HEK293 (cell line): ENCODE results near the gene AIG1.

Source experiments
- CTCF ChIA-PET: fragments of 350-600 bp; formaldehyde crosslinking; extraction: SDS; loops from one replicate; lab custom pipeline; 2021; ENCODE audit warnings: antibody characterized with exemption; lab: Yijun Ruan, JAX
- POLR2A ChIA-PET: fragments of 300-600 bp; formaldehyde crosslinking; extraction: SDS; loops from one replicate; lab custom pipeline; 2020; ENCODE audit warnings: antibody characterized with exemption, inconsistent platforms; lab: Yijun Ruan, JAX
- H3K27ac ChIP-seq: fragments of 200-500 bp; sonication (Bioruptor generic); 2 replicates; pipeline ENCODE4 v1.5.1; 2014; ENCODE audit warnings: low read depth, low read length, control low read depth, inconsistent platforms; ENCODE audit errors: extremely low read depth
- H3K36me3 ChIP-seq, 2 experiments: fragments of 200-500 bp in 1 of 2; sonication (Bioruptor generic) in 1 of 2; 1 replicate in 1 of 2; 2 replicates in 1 of 2; pipeline ENCODE4 v1.5.1; 2014 to 2017; ENCODE audit warnings: inconsistent platforms in 2 of 2, low read length in 2 of 2; ENCODE audit not compliant: control insufficient read depth in 2 of 2, insufficient read depth in 1 of 2
- H3K4me1 ChIP-seq: fragments of 200-500 bp; sonication (Bioruptor generic); 2 replicates; pipeline ENCODE4 v1.5.1; 2014; ENCODE audit warnings: mild to moderate bottlenecking, low read length, inconsistent platforms; ENCODE audit not compliant: control insufficient read depth, insufficient read depth
- H3K4me3 ChIP-seq: 2 replicates; pipeline ENCODE4 v1.5.1; 2011; ENCODE audit warnings: low read depth, mild to moderate bottlenecking, control low read depth, low read length, moderate library complexity
- H3K9me3 ChIP-seq: fragments of 200-500 bp; sonication (Bioruptor generic); 2 replicates; pipeline ENCODE4 v1.5.1; 2014; ENCODE audit warnings: low read depth, low read length, inconsistent platforms; ENCODE audit not compliant: control insufficient read depth, insufficient read depth
- KLF1 ChIP-seq: fragments of 450-650 bp; formaldehyde crosslinking; IDR thresholded peaks from 2 replicates; pipeline ENCODE4 v1.5.1; 2016; ENCODE audit warnings: missing biosample characterization, missing genetic modification characterization
- PRDM2 ChIP-seq: fragments of 450-650 bp; formaldehyde crosslinking; IDR thresholded peaks from 2 replicates; pipeline ENCODE4 v1.5.1; 2016; ENCODE audit warnings: missing biosample characterization, missing genetic modification characterization, borderline replicate concordance
- REST ChIP-seq: fragments of 450-650 bp; formaldehyde crosslinking; IDR thresholded peaks from 2 replicates; pipeline ENCODE4 v1.5.1; 2016; ENCODE audit warnings: missing biosample characterization, missing genetic modification characterization
- SALL2 ChIP-seq: fragments of 450-650 bp; formaldehyde crosslinking; IDR thresholded peaks from 2 replicates; pipeline ENCODE4 v1.5.0; 2017; ENCODE audit warnings: missing biosample characterization, mild to moderate bottlenecking, missing genetic modification characterization, borderline replicate concordance
- SP2 ChIP-seq: fragments of 450-650 bp; formaldehyde crosslinking; IDR thresholded peaks from 2 replicates; pipeline ENCODE4 v1.5.1; 2016; ENCODE audit warnings: missing biosample characterization, missing genetic modification characterization
- TRIM28 ChIP-seq: IDR thresholded peaks from 2 replicates; pipeline ENCODE4 v1.6.1; 2011; ENCODE audit warnings: low read length, control low read depth, borderline replicate concordance
- YY1 ChIP-seq: fragments of 450-650 bp; formaldehyde crosslinking; IDR thresholded peaks from 2 replicates; pipeline ENCODE4 v1.5.1; 2018; ENCODE audit warnings: missing biosample characterization, missing genetic modification characterization
- YY2 ChIP-seq: fragments of 450-650 bp; formaldehyde crosslinking; IDR thresholded peaks from 2 replicates; pipeline ENCODE4 v1.5.1; 2016; ENCODE audit warnings: missing biosample characterization, missing genetic modification characterization
- ZNF202 ChIP-seq: fragments of 450-650 bp; formaldehyde crosslinking; IDR thresholded peaks from 2 replicates; pipeline ENCODE4 v1.5.1; 2016; ENCODE audit warnings: missing biosample characterization, missing genetic modification characterization, borderline replicate concordance
- ZNF223 ChIP-seq: fragments of 450-650 bp; formaldehyde crosslinking; IDR thresholded peaks from 2 replicates; pipeline ENCODE4 v1.5.1; 2016; ENCODE audit warnings: missing biosample characterization, missing genetic modification characterization
- ZNF280D ChIP-seq: fragments of 450-650 bp; formaldehyde crosslinking; IDR thresholded peaks from 2 replicates; pipeline ENCODE4 v1.5.1; 2016; ENCODE audit warnings: missing biosample characterization, missing genetic modification characterization
- ZNF518A ChIP-seq: fragments of 450-650 bp; formaldehyde crosslinking; conservative IDR thresholded peaks from 2 replicates; pipeline ENCODE4 v1.5.1; 2016; ENCODE audit warnings: low read depth, missing biosample characterization, missing genetic modification characterization
- ZNF560 ChIP-seq: fragments of 450-650 bp; formaldehyde crosslinking; IDR thresholded peaks from 2 replicates; pipeline ENCODE4 v1.5.1; 2017; ENCODE audit warnings: missing biosample characterization, missing genetic modification characterization, borderline replicate concordance
- ZNF580 ChIP-seq: fragments of 450-650 bp; formaldehyde crosslinking; IDR thresholded peaks from 2 replicates; pipeline ENCODE4 v1.5.1; 2016; ENCODE audit warnings: missing biosample characterization, missing genetic modification characterization
- ZNF747 ChIP-seq: fragments of 450-650 bp; formaldehyde crosslinking; IDR thresholded peaks from 2 replicates; pipeline ENCODE4 v1.5.1; 2016; ENCODE audit warnings: missing biosample characterization, missing genetic modification characterization
- ZNF777 ChIP-seq: fragments of 450-650 bp; formaldehyde crosslinking; IDR thresholded peaks from 2 replicates; pipeline ENCODE4 v1.5.1; 2017; ENCODE audit warnings: missing biosample characterization, missing genetic modification characterization, borderline replicate concordance
- ZNF791 ChIP-seq: fragments of 450-650 bp; formaldehyde crosslinking; IDR thresholded peaks from 2 replicates; pipeline ENCODE4 v1.5.1; 2016; ENCODE audit warnings: missing biosample characterization, missing genetic modification characterization
- ZNF843 ChIP-seq: fragments of 450-650 bp; formaldehyde crosslinking; IDR thresholded peaks from 2 replicates; pipeline ENCODE4 v1.5.1; 2016; ENCODE audit warnings: missing biosample characterization, missing genetic modification characterization

The AIG1 gene

GRCh38 chr6:143060806-143061596 is at the start of gene AIG1:
AIG1 (plus strand) TSS chr6:143060889; CDS start chr6:143060926, 37 bp downstream.
- H3K9me3 ChIP-seq, result no peaks in the 10 kb centered on the region
- peak within 1 kb of the TSS; percentile 72; the same call in 1 of the 2 replicates for H3K27ac ChIP-seq
- POLR2A ChIA-PET, result interaction anchor here (0.6 to 1.7 kb wide), 2 partner anchors 278 to 390 kb away, joined by 3 to 4 read pairs; partner anchors contain the start of genes ADAT2 and PEX3
- CTCF ChIA-PET, result interaction anchor here (0.6 to 1.2 kb wide), 3 partner anchors 13 to 366 kb away, joined by 3 to 4 read pairs (median 3); no protein-coding TSS in a partner anchor
- no peaks in the 10 kb centered on the region for H3K36me3 ChIP-seq
- no peaks in the 10 kb centered on the region for H3K4me1 ChIP-seq
- peak within 1 kb of the TSS; percentile 93 for H3K4me3 ChIP-seq
- TF ChIP-seq YY1 (tag by site-specific recombination) (peak; percentile 75; the same call in 1 of the 2 replicates), PRDM2 (tag by site-specific recombination) (no peak), SALL2 (tag by site-specific recombination) (no peak), SP2 (tag by site-specific recombination) (no peak), ZNF791 (tag by site-specific recombination) (no peak), ZNF580 (tag by site-specific recombination) (no peak), REST (tag by site-specific recombination) (peak; percentile 44; the same call in 1 of the 2 replicates), ZNF747 (no peak), TRIM28 (no peak), ZNF223 (tag by site-specific recombination) (no peak), ZNF518A (tag by site-specific recombination) (no peak), KLF1 (tag by site-specific recombination) (peak; percentile 38), YY2 (peak; percentile 64; the same call in 1 of the 2 replicates), ZNF777 (peak; percentile 82; the same call in 1 of the 2 replicates), ZNF202 (tag by site-specific recombination) (no peak), ZNF280D (tag by site-specific recombination) (no peak), ZNF560 (tag by site-specific recombination) (no peak), ZNF843 (tag by site-specific recombination) (no peak)
